K562 (cell line): Measurements from ENCODE around the gene C19orf67. TPM values are rescaled to one million over a fixed set of nuclear protein-coding genes. Genes with fewer than 3 reads are reported as not detected.
A peak's percentile ranks its signal among the peaks of the same experiment; 100 is the strongest.

Source experiments
- BRD4 ChIP-seq: fragments of 200-600 bp; sonication (generic); IDR thresholded peaks from 2 replicates; pipeline ENCODE4 v1.6.1; 2017; ENCODE audit warnings: inconsistent platforms
- CBX1 ChIP-seq: sonication (generic); IDR thresholded peaks from 2 replicates; pipeline ENCODE4 v1.6.1; 2016; ENCODE audit warnings: antibody characterized with exemption, low read depth, mild to moderate bottlenecking
- CREB3 ChIP-seq: fragments of 450-650 bp; conservative IDR thresholded peaks from 2 replicates; pipeline ENCODE4 v1.6.1; 2016; ENCODE audit warnings: missing genetic modification characterization, low read depth, mild to moderate bottlenecking, missing compliant biosample characterization, moderate library complexity
- E2F6 ChIP-seq, 2 experiments: IDR thresholded peaks; 2 replicates each; pipeline ENCODE4 v1.6.1; 2011; ENCODE audit warnings: borderline replicate concordance in 1 of 2, control low read depth in 1 of 2, low read depth in 1 of 2, low read length in 1 of 2, mild to moderate bottlenecking in 1 of 2, mixed read lengths in 1 of 2, moderate library complexity in 1 of 2; ENCODE audit not compliant: insufficient read depth in 1 of 2, insufficient read length in 1 of 2, poor library complexity in 1 of 2, severe bottlenecking in 1 of 2; ENCODE audit errors: extremely low read depth in 1 of 2
- ELF1 ChIP-seq: fragments of 200-800 bp; sonication (Bioruptor generic); IDR thresholded peaks from 2 replicates; pipeline ENCODE4 v1.6.1; 2016; ENCODE audit warnings: missing genetic modification characterization, missing compliant biosample characterization
- HMGN3 ChIP-seq: IDR thresholded peaks from 2 replicates; pipeline ENCODE4 v1.6.1; 2011; ENCODE audit warnings: borderline replicate concordance, low read depth, mild to moderate bottlenecking, mixed read lengths, low read length; ENCODE audit not compliant: insufficient read length; ENCODE audit errors: extremely low read depth
- MAFK ChIP-seq: IDR thresholded peaks from 2 replicates; pipeline ENCODE4 v1.6.1; 2011; ENCODE audit warnings: low read length, improper control_type of control experiment
- NCOA2 ChIP-seq, 2 experiments: fragments of 450-650 bp; IDR thresholded peaks; 2 replicates each; pipeline ENCODE4 v1.6.1; 2018; ENCODE audit warnings: mild to moderate bottlenecking in 2 of 2, moderate library complexity in 1 of 2; ENCODE audit not compliant: partially characterized antibody in 2 of 2
- NFE2L1 ChIP-seq: fragments of 450-650 bp; IDR thresholded peaks from 2 replicates; pipeline ENCODE4 v1.6.1; 2016; ENCODE audit warnings: missing genetic modification characterization, low read depth, mild to moderate bottlenecking, missing compliant biosample characterization, moderate library complexity, borderline replicate concordance
- NKRF ChIP-seq: fragments of 450-650 bp; IDR thresholded peaks from 2 replicates; pipeline ENCODE4 v1.6.1; 2016; ENCODE audit warnings: borderline replicate concordance
- POLR2H ChIP-seq: IDR thresholded peaks from 2 replicates; pipeline ENCODE4 v1.6.1; 2016; ENCODE audit warnings: missing genetic modification characterization, low read depth, mild to moderate bottlenecking, control low read depth, missing compliant biosample characterization, moderate library complexity
- PRPF4 ChIP-seq: fragments of 200-400 bp; formaldehyde crosslinking; IDR thresholded peaks from one replicate; pipeline ENCODE4 v1.6.1; 2017; ENCODE audit warnings: low read length, low read depth, mild to moderate bottlenecking; ENCODE audit not compliant: insufficient read depth, poor library complexity, severe bottlenecking
- PTBP1 ChIP-seq: fragments of 200-400 bp; formaldehyde crosslinking; IDR thresholded peaks from 2 replicates; pipeline ENCODE4 v1.6.1; 2017; ENCODE audit warnings: low read depth, low read length
- RHOXF2B ChIP-seq: fragments of 250-450 bp; sonication (Bioruptor Pico); conservative IDR thresholded peaks from 2 replicates; pipeline ENCODE4 v1.5.1; 2021
- SETDB1 ChIP-seq: IDR thresholded peaks from one replicate; pipeline ENCODE4 v1.6.1; 2012; ENCODE audit warnings: low read length, control low read depth, inconsistent platforms
- SIX5 ChIP-seq, 2 experiments: IDR thresholded peaks; 2 replicates each; pipeline ENCODE4 v1.6.1; 2011; ENCODE audit warnings: low read length in 2 of 2, borderline replicate concordance in 1 of 2, low read depth in 1 of 2, mild to moderate bottlenecking in 1 of 2, moderate library complexity in 1 of 2; ENCODE audit not compliant: insufficient read depth in 1 of 2
- SMAD4 ChIP-seq: fragments of 250-450 bp; sonication (Bioruptor Pico); conservative IDR thresholded peaks from 2 replicates; pipeline ENCODE4 v1.8.0; 2021; ENCODE audit warnings: inconsistent platforms, mild to moderate bottlenecking, moderate library complexity
- SMARCA5 ChIP-seq: fragments of 450-650 bp; IDR thresholded peaks from 2 replicates; pipeline ENCODE4 v1.6.1; 2016
- SOX6 ChIP-seq: fragments of 450-650 bp; IDR thresholded peaks from 2 replicates; pipeline ENCODE4 v1.6.1; 2014; ENCODE audit warnings: mild to moderate bottlenecking
- TEAD2 ChIP-seq: fragments of 450-650 bp; IDR thresholded peaks from 2 replicates; pipeline ENCODE4 v1.6.1; 2016; ENCODE audit warnings: missing genetic modification characterization, control low read depth, missing compliant biosample characterization
- TEAD4 ChIP-seq, 2 experiments: sonication (generic) in 1 of 2; formaldehyde crosslinking in 1 of 2; IDR thresholded peaks; 2 replicates each; pipeline versions ENCODE4 v1.6.1 to v1.8.0; 2012 to 2022; ENCODE audit warnings: borderline replicate concordance in 1 of 2, inconsistent platforms in 1 of 2, low read length in 1 of 2, mild to moderate bottlenecking in 1 of 2, missing genetic modification reagents in 1 of 2
- YY1 ChIP-seq, 3 experiments: IDR thresholded peaks; 2 replicates each; pipeline ENCODE4 v1.6.1; 2011; ENCODE audit warnings: low read length in 2 of 3, mild to moderate bottlenecking in 2 of 3, moderate library complexity in 2 of 3, borderline replicate concordance in 1 of 3, control low read depth in 1 of 3, low read depth in 1 of 3; ENCODE audit not compliant: insufficient read depth in 3 of 3, insufficient replicate concordance in 2 of 3, control insufficient read depth in 1 of 3, insufficient read length in 1 of 3; ENCODE audit errors: extremely low read depth in 1 of 3
- ZBTB1 ChIP-seq: sonication (generic); formaldehyde crosslinking; IDR thresholded peaks from 2 replicates; pipeline ENCODE4 v1.8.1; 2023; ENCODE audit warnings: missing genetic modification reagents, low read depth, mild to moderate bottlenecking, borderline replicate concordance
- ZNF695 ChIP-seq: fragments of 450-650 bp; formaldehyde crosslinking; IDR thresholded peaks from 2 replicates; pipeline ENCODE4 v1.4.0; 2020; ENCODE audit warnings: mild to moderate bottlenecking, moderate library complexity
- polyA plus RNA-seq, 8 experiments: library from polyadenylated mRNA; depleted of rRNA in 4 of 8; stranded (reverse) in 5 of 8; unstranded in 3 of 8; fragments of >200 nt; fragmentation: Nextera tagmentation in 2 of 8; fragmentation: Illumina TruSeq in 1 of 8; extraction: Ambion mirVana in 2 of 8; extraction: Trizol in 1 of 8; gene quantifications; 2 replicates each; pipeline versions ENCODE4 v1.2.1 to v1.2.3, GENCODE V29; 2011 to 2014; ENCODE audit warnings: inconsistent platforms in 1 of 8, missing spikeins in 1 of 8
- total RNA-seq, 7 experiments: library from RNA; depleted of rRNA in 6 of 7; stranded (reverse); fragments of >200 nt in 6 of 7; fragmentation: Illumina TruSeq in 2 of 7; extraction: Trizol in 2 of 7; gene quantifications; 2 replicates each; pipeline versions ENCODE4 v1.2.1 to v1.2.3, GENCODE V29; 2011 to 2021; ENCODE audit warnings: low replicate concordance in 1 of 7

C19orf67 gene
- total and polyA plus RNA-seq, 9 of the 15 experiments (the other 6 are each of a cell fraction or from before 2014, with no cell fraction given): 0.29 to 1.8 (median 0.51) TPM; not detected in 3

GRCh38 chr19:14094854-14095253, 9.3 kb upstream of the C19orf67 start (continued):
- no peak for TF ChIP-seq ELF1 (tag)
- no peak for TF ChIP-seq ZNF695 (CRISPR knock-in tag)
- no peak for TF ChIP-seq ZBTB1
- no peak for TF ChIP-seq NCOA2 (IDR thresholded peaks at IDR 0.05; ENCODE audit: partially characterized antibody in 2 of 2)
- TF ChIP-seq SIX5 (IDR thresholded peaks at IDR 0.05; ENCODE audit: borderline replicate concordance in 1 of 2, insufficient read depth in 1 of 2, low read depth in 1 of 2, low read length in 2 of 2): no peak
- no peak for TF ChIP-seq BRD4
- no peak for TF ChIP-seq E2F6 (IDR thresholded peaks at IDR 0.05; ENCODE audit: borderline replicate concordance in 1 of 2, extremely low read depth in 1 of 2, insufficient read depth in 1 of 2, insufficient read length in 1 of 2, low read depth in 1 of 2, low read length in 1 of 2, poor library complexity in 1 of 2, severe bottlenecking in 1 of 2)
- no peak for TF ChIP-seq RHOXF2B
- no peak for TF ChIP-seq PRPF4
- TF ChIP-seq CBX1: peak; percentile 94; the same call in 1 of the 2 replicates
- no peak for TF ChIP-seq NFE2L1 (tag)
- TF ChIP-seq PTBP1: 0 out of 2 replicates have a peak, but pooled peaks have one; percentile 88
- TF ChIP-seq SOX6: no peak
- TF ChIP-seq NKRF: no peak
- TF ChIP-seq MAFK: no peak
- peak; percentile 87 for TF ChIP-seq SMARCA5
- TF ChIP-seq CREB3 (tag): no peak
- no peak for TF ChIP-seq HMGN3
- TF ChIP-seq TEAD4 (IDR thresholded peaks at IDR 0.05; ENCODE audit: low read length): no peak
- no peak for TF ChIP-seq TEAD4 (CRISPR knock-in tag; IDR thresholded peaks at IDR 0.05; ENCODE audit: borderline replicate concordance)
- TF ChIP-seq TEAD2 (tag): no peak
- no peak for TF ChIP-seq SMAD4 (CRISPR knock-in tag)
- TF ChIP-seq SETDB1: no peak
- no peak for TF ChIP-seq POLR2H (tag)
- no peak for TF ChIP-seq YY1 (IDR thresholded peaks at IDR 0.05; ENCODE audit: borderline replicate concordance in 1 of 3, control insufficient read depth in 1 of 3, extremely low read depth in 1 of 3, insufficient read depth in 3 of 3, insufficient read length in 1 of 3, insufficient replicate concordance in 2 of 3, low read depth in 1 of 3, low read length in 2 of 3)
